HL-60 (cell line): ENCODE data around the gene TJP2.

Source experiments
- CTCF ChIP-seq: IDR thresholded peaks from one replicate; pipeline ENCODE4 v1.5.1; 2011; ENCODE audit warnings: low read length, control low read depth, inconsistent platforms; ENCODE audit not compliant: insufficient read depth
- GABPA ChIP-seq: IDR thresholded peaks from 2 replicates; pipeline ENCODE4 v1.6.1; 2012; ENCODE audit warnings: low read depth
- POLR2AphosphoS5 ChIP-seq: IDR thresholded peaks from 2 replicates; pipeline ENCODE4 v1.6.1; 2012; ENCODE audit warnings: low read depth
- REST ChIP-seq: IDR thresholded peaks from 2 replicates; pipeline ENCODE4 v1.6.1; 2012; ENCODE audit warnings: low read depth; ENCODE audit not compliant: insufficient replicate concordance
- SPI1 ChIP-seq: IDR thresholded peaks from 2 replicates; pipeline ENCODE4 v1.6.1; 2012; ENCODE audit warnings: low read depth, mild to moderate bottlenecking, borderline replicate concordance

- TF ChIP-seq CTCF = no peak
- no peak for TF ChIP-seq POLR2AphosphoS5
- TF ChIP-seq GABPA = no peak
- no peak for TF ChIP-seq REST
- TF ChIP-seq SPI1 = no peak
Measured at GRCh38 chr9:69132361-69132760, 41.7 kb upstream of the TJP2 start.
